IMR-90 (cell line): Measurements from ENCODE around the gene SLC9A9. TPM values are rescaled to one million over a fixed set of nuclear protein-coding genes. Genes with fewer than 3 reads are reported as not detected.

Experiments
- ATAC-seq: fragments of 200-7000 bp; cut with Tn5 transposase; 2 replicates; pipeline ENCODE4 v1.9.1; 2020; ENCODE audit warnings: low read depth, mild to moderate bottlenecking, moderate library complexity
- BruUV-seq: library from RNA; stranded (reverse); fragments of 400-500 nt; replicated peaks from 2 replicates; lab custom pipeline; 2021; lab: Mats Ljungman, UMichigan
- CTCF ChIA-PET: fragments of 300-600 bp; formaldehyde crosslinking; extraction: SDS; loops from one replicate; lab custom pipeline; 2021; ENCODE audit warnings: antibody characterized with exemption; lab: Yijun Ruan, JAX
- POLR2A ChIA-PET: fragments of 300-600 bp; sonication (Branson Sonifier 250); formaldehyde crosslinking; loops from one replicate; lab custom pipeline; 2022; ENCODE audit warnings: antibody characterized with exemption; ENCODE audit not compliant: unreplicated experiment; lab: Charles Lee
- DNase-seq: peaks from one replicate; pipeline ENCODE4 v3.0.0; 2013
- H2AFZ ChIP-seq: replicated peaks from 2 replicates; pipeline ENCODE3; 2013; ENCODE audit warnings: low read length, mild to moderate bottlenecking; ENCODE audit not compliant: poor library complexity
- H2AK5ac ChIP-seq: 2 replicates; pipeline ENCODE4 v1.6.1; 2013; ENCODE audit warnings: low read depth, low read length, inconsistent platforms
- H2AK9ac ChIP-seq: replicated peaks from 2 replicates; pipeline ENCODE3; 2013; ENCODE audit warnings: mild to moderate bottlenecking, low read depth, low read length, moderate library complexity; ENCODE audit not compliant: poor library complexity
- H2BK120ac ChIP-seq: 2 replicates; pipeline ENCODE4 v1.6.1; 2013; ENCODE audit warnings: low read depth, low read length, inconsistent platforms
- H2BK15ac ChIP-seq: 3 replicates; pipeline ENCODE4 v1.6.1; 2013; ENCODE audit warnings: low read depth, low read length, inconsistent platforms
- H2BK20ac ChIP-seq: 2 replicates; pipeline ENCODE4 v1.6.1; 2013; ENCODE audit warnings: low read depth, mild to moderate bottlenecking, inconsistent platforms, low read length, moderate library complexity
- H2BK5ac ChIP-seq: 2 replicates; pipeline ENCODE4 v1.6.1; 2013; ENCODE audit warnings: mild to moderate bottlenecking, low read depth, low read length, inconsistent platforms; ENCODE audit not compliant: poor library complexity, severe bottlenecking
- H3K14ac ChIP-seq: replicated peaks from 2 replicates; pipeline ENCODE4 v1.6.1; 2013; ENCODE audit warnings: low read depth, low read length, inconsistent platforms
- H3K18ac ChIP-seq: 2 replicates; pipeline ENCODE4 v1.6.1; 2013; ENCODE audit warnings: low read depth, low read length, control low read depth
- H3K23ac ChIP-seq: 2 replicates; pipeline ENCODE4 v1.6.1; 2013; ENCODE audit warnings: low read depth, low read length, inconsistent platforms
- H3K27ac ChIP-seq: 2 replicates; pipeline ENCODE4 v1.5.1; 2013; ENCODE audit warnings: mild to moderate bottlenecking, control low read depth, low read length; ENCODE audit not compliant: insufficient read depth
- H3K27me3 ChIP-seq: 2 replicates; pipeline ENCODE4 v1.6.1; 2013; ENCODE audit warnings: low read length; ENCODE audit not compliant: control insufficient read depth, insufficient read depth
- H3K36me3 ChIP-seq: 2 replicates; pipeline ENCODE4 v1.6.1; 2013; ENCODE audit warnings: low read length, mixed read lengths; ENCODE audit not compliant: control insufficient read depth, insufficient read depth
- H3K4ac ChIP-seq: 2 replicates; pipeline ENCODE4 v1.6.1; 2013; ENCODE audit warnings: low read depth, low read length, inconsistent platforms
- H3K4me1 ChIP-seq: 2 replicates; pipeline ENCODE4 v1.6.1; 2013; ENCODE audit warnings: low read length, mixed read lengths; ENCODE audit not compliant: control insufficient read depth, insufficient read depth
- H3K4me2 ChIP-seq: 2 replicates; pipeline ENCODE4 v1.6.1; 2013; ENCODE audit warnings: low read depth, mild to moderate bottlenecking, control low read depth, low read length, moderate library complexity
- H3K4me3 ChIP-seq: 2 replicates; pipeline ENCODE4 v1.5.1; 2013; ENCODE audit warnings: low read depth, mild to moderate bottlenecking, control low read depth, low read length, moderate library complexity; ENCODE audit not compliant: insufficient read depth
- H3K56ac ChIP-seq: 2 replicates; pipeline ENCODE4 v1.6.1; 2013; ENCODE audit warnings: low read length, inconsistent platforms; ENCODE audit not compliant: insufficient read depth; ENCODE audit errors: extremely low read depth
- H3K79me1 ChIP-seq, 2 experiments: 2 replicates each; pipeline ENCODE4 v1.6.1; 2013; ENCODE audit warnings: low read length in 2 of 2, inconsistent platforms in 1 of 2, low read depth in 1 of 2
- H3K9ac ChIP-seq: 2 replicates; pipeline ENCODE4 v1.6.1; 2013; ENCODE audit warnings: low read depth, low read length, control low read depth
- H3K9me1 ChIP-seq: 2 replicates; pipeline ENCODE4 v1.6.1; 2013; ENCODE audit warnings: low read length, inconsistent platforms; ENCODE audit not compliant: insufficient read depth
- H3K9me3 ChIP-seq: 2 replicates; pipeline ENCODE4 v1.6.1; 2013; ENCODE audit warnings: low read length; ENCODE audit not compliant: control insufficient read depth, insufficient read depth
- H4K20me1 ChIP-seq: 2 replicates; pipeline ENCODE4 v1.6.1; 2013; ENCODE audit warnings: low read length, inconsistent platforms; ENCODE audit not compliant: insufficient read depth
- H4K5ac ChIP-seq: 2 replicates; pipeline ENCODE4 v1.6.1; 2013; ENCODE audit warnings: mild to moderate bottlenecking, low read depth, low read length, control low read depth
- H4K8ac ChIP-seq, 2 experiments: 2 replicates each; pipeline ENCODE4 v1.6.1; 2013; ENCODE audit warnings: low read depth in 2 of 2, low read length in 2 of 2, control low read depth in 1 of 2, inconsistent platforms in 1 of 2
- H4K91ac ChIP-seq: 2 replicates; pipeline ENCODE4 v1.6.1; 2013; ENCODE audit warnings: low read depth, low read length, inconsistent platforms; ENCODE audit not compliant: insufficient read depth
- BHLHE40 ChIP-seq: fragments of 150-350 bp; IDR thresholded peaks from 2 replicates; pipeline ENCODE4 v1.6.1; 2016; ENCODE audit warnings: mild to moderate bottlenecking, low read depth, low read length
- CEBPB ChIP-seq: IDR thresholded peaks from 2 replicates; pipeline ENCODE4 v1.6.1; 2012; ENCODE audit warnings: low read depth, low read length, improper control_type of control experiment
- CHD1 ChIP-seq: IDR thresholded peaks from 2 replicates; pipeline ENCODE4 v1.6.1; 2012; ENCODE audit warnings: low read depth, low read length, improper control_type of control experiment
- FOS ChIP-seq: fragments of 150-350 bp; IDR thresholded peaks from 2 replicates; pipeline ENCODE4 v1.6.1; 2016; ENCODE audit warnings: low read depth, low read length
- MAFK ChIP-seq: IDR thresholded peaks from 2 replicates; pipeline ENCODE4 v1.6.1; 2012; ENCODE audit warnings: low read depth, low read length, improper control_type of control experiment
- MAZ ChIP-seq: IDR thresholded peaks from 2 replicates; pipeline ENCODE4 v1.6.1; 2012; ENCODE audit warnings: low read depth, mild to moderate bottlenecking, low read length, improper control_type of control experiment, moderate library complexity, borderline replicate concordance
- MXI1 ChIP-seq: IDR thresholded peaks from 2 replicates; pipeline ENCODE4 v1.6.1; 2012; ENCODE audit warnings: low read depth, mild to moderate bottlenecking, low read length, moderate library complexity, borderline replicate concordance
- NFE2L2 ChIP-seq: fragments of 150-350 bp; IDR thresholded peaks from 2 replicates; pipeline ENCODE4 v1.6.1; 2016; ENCODE audit warnings: low read depth, mild to moderate bottlenecking, low read length
- POLR2A ChIP-seq: IDR thresholded peaks from 2 replicates; pipeline ENCODE4 v1.6.1; 2012; ENCODE audit warnings: mild to moderate bottlenecking, low read depth, low read length
- RAD21 ChIP-seq: IDR thresholded peaks from 2 replicates; pipeline ENCODE4 v1.6.1; 2012; ENCODE audit warnings: low read length, improper control_type of control experiment
- RCOR1 ChIP-seq: IDR thresholded peaks from 2 replicates; pipeline ENCODE4 v1.6.1; 2012; ENCODE audit warnings: mild to moderate bottlenecking, low read length, improper control_type of control experiment; ENCODE audit not compliant: insufficient replicate concordance
- RFX5 ChIP-seq: IDR thresholded peaks from 2 replicates; pipeline ENCODE4 v1.8.0; 2012; ENCODE audit warnings: low read depth, mild to moderate bottlenecking, low read length, moderate library complexity
- SMC3 ChIP-seq: fragments of 150-350 bp; IDR thresholded peaks from 2 replicates; pipeline ENCODE4 v1.6.1; 2016; ENCODE audit warnings: low read depth, mild to moderate bottlenecking, antibody characterized with exemption, low read length, moderate library complexity
- WGBS, 2 experiments: methylation state at CpG; one replicate each; pipeline versions ENCODE4 v1.1.5 to v1.1.7; 2013; ENCODE audit warnings: missing lambda C conversion rate in 2 of 2; ENCODE audit not compliant: insufficient read length in 1 of 2; ENCODE audit errors: extremely low coverage in 2 of 2; 5-methylcytosine and 5-hydroxymethylcytosine counted together
- dilution Hi-C: fragments of 300-500 bp; cut with HindIII; formaldehyde crosslinking; loops from one replicate; pipeline ENCODE4 v1.14.3; 2018; ENCODE audit warnings: low sequenced_read_pairs; ENCODE audit not compliant: unreplicated experiment
- in situ Hi-C: fragments of 300-500 bp; cut with MboI; formaldehyde crosslinking; loops from 3 replicates; pipeline ENCODE4 v1.14.3; 2019; ENCODE audit warnings: low sequenced_read_pairs, inconsistent platforms, mixed read lengths
- intact Hi-C: fragments of 100-400 bp; cut with micrococcal nuclease; formaldehyde crosslinking; loops from 2 replicates; pipeline ENCODE4 v1.10.0; 2022
- polyA plus RNA-seq, 3 experiments: library from polyadenylated mRNA; depleted of rRNA; stranded (reverse); fragments of >200 nt; gene quantifications; 2 replicates each; pipeline ENCODE4 v1.2.3, GENCODE V29; 2012; ENCODE audit warnings: low replicate concordance in 1 of 3
- total RNA-seq: library from RNA; depleted of rRNA; stranded (reverse); fragments of >200 nt; gene quantifications from 2 replicates; pipeline ENCODE4 v1.2.3, GENCODE V29; 2012
- TF ChIP-seq, protein P1 (sequence below): conservative IDR thresholded peaks from 2 replicates; pipeline ENCODE4 v1.5.1; 2012; ENCODE audit warnings: mild to moderate bottlenecking, low read depth, low read length, improper control_type of control experiment
- TF ChIP-seq, protein P2 (sequence below): fragments of 150-350 bp; IDR thresholded peaks from 2 replicates; pipeline ENCODE4 v1.6.1; 2016; ENCODE audit warnings: low read depth, mild to moderate bottlenecking, low read length, moderate library complexity, borderline replicate concordance
- TF ChIP-seq, protein P3 (sequence below): fragments of 150-350 bp; IDR thresholded peaks from 2 replicates; pipeline ENCODE4 v1.6.1; 2017; ENCODE audit warnings: mild to moderate bottlenecking, antibody characterized with exemption, low read length, low read depth

Gene SLC9A9
- total and polyA plus RNA-seq, 2 of the 4 experiments (the other 2 are of a cell fraction): 1.4 to 2.3 TPM

DNA sequence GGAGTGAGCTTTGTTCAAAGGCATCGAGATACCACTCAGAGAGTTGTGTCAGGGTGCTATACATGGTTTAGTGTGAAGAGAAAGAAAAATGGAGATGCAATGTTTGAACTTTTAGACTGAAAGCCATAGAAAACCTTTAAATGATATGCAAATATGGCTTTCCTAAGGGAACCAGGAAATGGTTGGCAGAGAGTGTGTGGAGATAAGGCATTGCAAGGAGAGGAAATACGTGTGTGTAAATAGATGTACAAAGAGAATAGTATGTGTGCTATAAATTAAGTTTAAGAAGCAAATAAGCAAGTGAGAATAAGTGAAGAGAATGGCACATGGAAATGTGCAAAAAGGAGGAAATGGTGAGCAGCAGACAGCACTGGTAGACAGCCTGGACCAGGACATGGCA lies 198.1 kb downstream of the SLC9A9 start:
- Histone ChIP-seq H3K9ac (no peak overlapping the region), H3K4me3 (no peak overlapping the region), H3K18ac (no peak overlapping the region), H3K27ac (no peak overlapping the region), H3K4me2 (no peak overlapping the region), H2AK9ac (no peak overlapping the region), H2AFZ (no peak overlapping the region), H4K91ac (no peak overlapping the region), H3K56ac (no peak overlapping the region), H3K27me3 (no peaks in the 10 kb centered on the region), H3K9me1 (no peaks in the 10 kb centered on the region), H3K36me3 (no peaks in the 10 kb centered on the region), H3K9me3 (no peaks in the 10 kb centered on the region), H3K79me1 (no peaks in the 10 kb centered on the region), H2BK120ac (no peak overlapping the region), H2AK5ac (no peak overlapping the region), H3K4ac (no peak overlapping the region), H4K8ac (no peak overlapping the region), H4K5ac (no peak overlapping the region), H3K4me1 (no peaks in the 10 kb centered on the region), H3K14ac (no peak overlapping the region), H2BK5ac (no peak overlapping the region), H2BK15ac (no peak overlapping the region), H3K23ac (no peak overlapping the region), H2BK20ac (no peak overlapping the region), H4K20me1 (no peaks in the 10 kb centered on the region)
- no peak for ATAC-seq
- no TSS peak for BruUV-seq
- in situ Hi-C loops: loop anchor here (10.0 kb wide), 1 partner anchor 545 kb away; no protein-coding TSS in a partner anchor
- TF ChIP-seq RCOR1: no peak
- TF ChIP-seq BHLHE40: no peak
- no peak for TF ChIP-seq CHD1
- TF ChIP-seq, protein P1, sequence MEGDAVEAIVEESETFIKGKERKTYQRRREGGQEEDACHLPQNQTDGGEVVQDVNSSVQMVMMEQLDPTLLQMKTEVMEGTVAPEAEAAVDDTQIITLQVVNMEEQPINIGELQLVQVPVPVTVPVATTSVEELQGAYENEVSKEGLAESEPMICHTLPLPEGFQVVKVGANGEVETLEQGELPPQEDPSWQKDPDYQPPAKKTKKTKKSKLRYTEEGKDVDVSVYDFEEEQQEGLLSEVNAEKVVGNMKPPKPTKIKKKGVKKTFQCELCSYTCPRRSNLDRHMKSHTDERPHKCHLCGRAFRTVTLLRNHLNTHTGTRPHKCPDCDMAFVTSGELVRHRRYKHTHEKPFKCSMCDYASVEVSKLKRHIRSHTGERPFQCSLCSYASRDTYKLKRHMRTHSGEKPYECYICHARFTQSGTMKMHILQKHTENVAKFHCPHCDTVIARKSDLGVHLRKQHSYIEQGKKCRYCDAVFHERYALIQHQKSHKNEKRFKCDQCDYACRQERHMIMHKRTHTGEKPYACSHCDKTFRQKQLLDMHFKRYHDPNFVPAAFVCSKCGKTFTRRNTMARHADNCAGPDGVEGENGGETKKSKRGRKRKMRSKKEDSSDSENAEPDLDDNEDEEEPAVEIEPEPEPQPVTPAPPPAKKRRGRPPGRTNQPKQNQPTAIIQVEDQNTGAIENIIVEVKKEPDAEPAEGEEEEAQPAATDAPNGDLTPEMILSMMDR: no peak
- TF ChIP-seq NFE2L2: no peak
- TF ChIP-seq MAFK: no peak
- TF ChIP-seq, protein P2, sequence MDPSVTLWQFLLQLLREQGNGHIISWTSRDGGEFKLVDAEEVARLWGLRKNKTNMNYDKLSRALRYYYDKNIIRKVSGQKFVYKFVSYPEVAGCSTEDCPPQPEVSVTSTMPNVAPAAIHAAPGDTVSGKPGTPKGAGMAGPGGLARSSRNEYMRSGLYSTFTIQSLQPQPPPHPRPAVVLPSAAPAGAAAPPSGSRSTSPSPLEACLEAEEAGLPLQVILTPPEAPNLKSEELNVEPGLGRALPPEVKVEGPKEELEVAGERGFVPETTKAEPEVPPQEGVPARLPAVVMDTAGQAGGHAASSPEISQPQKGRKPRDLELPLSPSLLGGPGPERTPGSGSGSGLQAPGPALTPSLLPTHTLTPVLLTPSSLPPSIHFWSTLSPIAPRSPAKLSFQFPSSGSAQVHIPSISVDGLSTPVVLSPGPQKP: no peak
- no peak for TF ChIP-seq MXI1
- no peak for TF ChIP-seq CEBPB
- no peak for TF ChIP-seq SMC3
- TF ChIP-seq RAD21: no peak
- TF ChIP-seq RFX5: no peak
- no peak for TF ChIP-seq MAZ
- TF ChIP-seq, protein P3, sequence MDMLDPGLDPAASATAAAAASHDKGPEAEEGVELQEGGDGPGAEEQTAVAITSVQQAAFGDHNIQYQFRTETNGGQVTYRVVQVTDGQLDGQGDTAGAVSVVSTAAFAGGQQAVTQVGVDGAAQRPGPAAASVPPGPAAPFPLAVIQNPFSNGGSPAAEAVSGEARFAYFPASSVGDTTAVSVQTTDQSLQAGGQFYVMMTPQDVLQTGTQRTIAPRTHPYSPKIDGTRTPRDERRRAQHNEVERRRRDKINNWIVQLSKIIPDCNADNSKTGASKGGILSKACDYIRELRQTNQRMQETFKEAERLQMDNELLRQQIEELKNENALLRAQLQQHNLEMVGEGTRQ: no peak
- TF ChIP-seq POLR2A: no peak
- TF ChIP-seq FOS: no peak
- DNase-seq: no peak
- intact Hi-C loops: no loop called here
- dilution Hi-C loops: no loop called here
- 59% methylated on average over 2 of the region's 2 CpGs; no CpG with 5 or more reads in 1 of the 2 experiments for WGBS, 2 experiments
- ChIA-PET POLR2A (no interaction called here), CTCF (no interaction called here)
